ENCODE data around the gene ZNRF3.
"Not testable (repeated sequence)": the region's sequence is repeated elsewhere in the genome, so short reads cannot be mapped to it uniquely, and the experiment has no call there.

The ZNRF3 gene

DNA sequence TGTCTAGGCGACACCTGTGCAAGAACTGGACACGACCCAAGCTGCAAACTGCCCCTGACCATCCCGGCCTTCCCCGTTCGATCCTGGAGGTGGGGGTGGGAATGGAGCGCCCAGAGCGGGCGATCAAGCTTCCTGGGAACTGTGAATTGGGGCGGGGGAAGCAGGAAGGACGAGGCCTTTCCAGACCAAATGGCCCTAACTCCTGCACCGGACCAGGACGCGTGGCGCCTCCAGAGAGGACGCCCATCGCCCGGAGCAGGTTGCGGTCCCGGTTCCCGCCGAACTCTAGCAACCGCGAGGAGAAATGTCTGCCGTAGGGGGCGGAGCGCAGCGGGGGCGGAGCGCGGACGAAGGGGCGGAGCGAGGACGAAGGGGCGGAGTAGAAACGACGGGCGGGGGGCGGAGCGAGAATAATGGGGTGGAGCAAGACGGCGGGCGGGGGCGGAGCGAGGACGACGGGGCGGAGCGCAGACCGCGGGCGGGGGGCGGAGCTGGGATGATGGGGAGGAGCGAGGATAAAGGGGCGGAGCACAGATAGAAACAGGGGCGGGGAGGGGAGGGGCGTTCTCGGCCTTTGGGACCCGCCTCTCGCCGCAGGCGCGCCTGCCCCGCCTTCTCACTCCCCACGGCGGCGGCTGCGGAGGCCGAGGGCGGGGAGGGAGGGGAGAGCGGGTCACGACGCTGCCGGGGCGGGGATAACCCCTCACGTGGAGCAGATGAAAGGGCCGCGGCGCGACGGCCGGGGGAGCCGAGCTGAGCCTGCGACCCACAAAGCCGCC lies at the start of gene ZNRF3:
Gene ZNRF3 (plus strand): TSS at position 695 of the 779 bp plus-strand sequence. CDS start 195 bp downstream, outside the sequence.
- peak; percentile 83 for DNase-seq (ENCODE audit: low read depth)

DNA sequence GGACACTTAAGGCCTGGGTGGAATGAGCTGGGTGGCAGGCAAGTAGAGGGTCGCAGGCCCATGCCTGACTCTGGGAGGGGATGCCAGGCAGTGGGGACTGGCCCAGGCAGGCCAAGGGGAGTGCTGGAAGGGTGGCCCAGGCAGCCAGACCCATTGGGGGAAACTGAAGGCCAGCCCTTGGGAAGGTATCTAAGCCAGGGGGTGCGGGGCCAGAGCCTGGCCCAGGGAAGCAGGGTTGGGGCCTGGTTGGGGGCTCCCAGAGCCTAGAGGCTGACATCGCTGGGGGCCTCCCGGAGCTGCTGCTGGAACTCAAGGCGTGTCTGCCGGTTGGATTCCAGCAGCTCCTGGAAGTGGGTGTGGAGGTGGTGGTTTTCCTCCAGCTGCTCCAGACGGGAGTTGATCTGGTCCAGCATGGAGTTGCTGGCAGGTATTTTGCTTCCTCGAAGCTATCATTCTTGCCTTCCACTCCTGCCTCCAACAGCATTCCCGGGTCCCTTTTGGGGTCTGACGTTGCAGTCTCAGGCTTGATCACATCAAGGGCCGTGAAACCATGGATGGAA lies 47.7 kb upstream of the ZNRF3 start:
- DNase-seq (ENCODE audit: low read depth), result no peak

DNA sequence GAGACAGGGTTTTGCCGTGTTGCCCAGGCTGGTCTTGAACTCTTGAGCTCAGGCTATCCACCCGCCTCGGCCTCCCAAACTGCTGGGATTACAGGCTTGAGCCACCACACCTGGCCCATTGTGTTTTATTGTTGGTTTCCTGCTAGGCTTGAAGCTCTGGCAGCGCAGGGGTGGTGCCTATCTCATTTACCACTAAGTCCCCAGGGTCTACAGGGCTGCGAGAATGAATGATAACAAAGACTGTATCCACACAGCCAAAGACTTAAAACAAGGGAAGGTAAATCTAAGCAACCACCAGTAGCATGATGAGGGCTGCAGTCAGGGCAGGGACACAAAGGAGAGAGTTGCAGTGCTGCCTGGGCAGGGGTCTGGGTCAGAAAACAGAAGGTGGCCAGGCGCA lies 45.7 kb upstream of the ZNRF3 start:
- no peak for DNase-seq (ENCODE audit: low read depth)

DNA sequence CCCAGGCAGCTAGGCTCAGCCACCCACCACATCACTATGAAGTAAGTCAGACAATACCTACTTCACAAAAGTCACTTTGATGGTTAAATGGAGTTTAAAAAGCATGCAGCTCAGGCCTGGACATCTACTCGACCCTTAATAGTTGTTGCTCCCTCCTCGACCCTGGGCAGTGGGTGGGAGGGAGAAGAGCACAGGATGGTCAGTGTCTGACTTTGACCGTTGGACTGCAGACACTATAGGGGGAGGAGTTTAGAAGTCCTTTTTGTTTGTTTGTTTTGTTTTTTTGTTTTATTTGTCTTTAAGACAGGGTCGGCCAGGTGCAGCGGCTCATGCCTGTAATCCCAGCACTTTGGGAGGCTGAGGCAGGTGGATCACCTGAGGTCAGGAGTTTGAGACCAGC lies 44.4 kb upstream of the ZNRF3 start:
- no peak for DNase-seq (ENCODE audit: low read depth)

DNA sequence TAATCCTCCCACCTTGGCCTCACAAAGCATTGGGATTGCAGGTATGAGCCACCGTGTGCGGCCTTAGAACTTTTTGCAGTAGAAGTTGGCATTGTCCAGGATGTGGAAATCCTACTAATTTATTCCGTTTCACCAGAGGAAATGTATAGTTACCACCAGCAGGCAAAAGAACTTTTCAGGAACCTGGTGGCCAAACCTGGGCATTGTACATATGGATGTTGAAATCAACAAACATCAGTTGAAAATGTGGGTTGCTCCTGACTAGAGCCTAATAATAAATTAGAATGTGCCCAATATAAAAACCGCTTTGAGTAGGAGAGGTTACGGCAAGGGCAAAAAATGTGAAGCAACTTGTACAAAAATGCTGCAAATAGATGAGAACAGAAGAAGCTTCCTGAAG lies 42.3 kb upstream of the ZNRF3 start:
- DNase-seq (ENCODE audit: low read depth), result no peak

DNA sequence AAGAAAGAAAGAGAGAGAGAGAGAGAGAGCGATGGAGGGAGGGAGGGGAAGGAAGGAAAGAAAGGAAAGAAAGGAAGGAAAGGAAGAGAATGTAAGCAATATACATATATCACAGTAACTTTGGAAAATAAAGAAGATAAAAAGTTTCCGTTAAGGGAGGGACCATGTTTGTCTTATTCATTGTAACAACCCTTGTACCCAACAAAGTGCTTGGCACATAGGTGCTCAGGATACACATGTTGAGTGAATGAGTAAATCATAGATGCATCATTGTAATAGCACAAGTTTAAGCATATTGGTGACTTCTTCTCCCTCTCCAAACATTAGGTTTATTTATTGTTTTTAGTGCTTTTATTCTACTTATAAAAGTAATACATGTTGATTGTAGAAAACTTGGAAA lies 39.7 kb upstream of the ZNRF3 start:
- no peak for DNase-seq (ENCODE audit: low read depth)

DNA sequence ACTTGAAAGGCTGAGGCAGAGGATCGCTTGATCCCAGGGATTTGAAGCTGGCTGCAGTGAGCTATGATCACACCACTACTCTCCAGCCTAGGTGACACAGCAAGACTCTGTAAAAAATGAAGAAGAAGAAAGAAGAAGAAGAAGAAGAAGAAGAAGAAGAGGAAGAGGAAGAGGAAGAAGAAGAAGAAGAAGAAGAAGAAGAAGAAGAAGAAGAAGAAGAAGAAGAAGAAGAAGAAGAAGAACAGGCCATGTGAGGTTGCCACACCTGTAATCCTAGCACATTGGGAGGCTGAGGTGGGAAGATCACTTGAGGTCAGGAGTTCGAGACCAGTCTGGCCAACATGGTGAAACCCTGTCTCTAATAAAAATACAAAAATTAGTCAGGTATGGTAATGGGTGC lies 39.1 kb upstream of the ZNRF3 start:
- not testable (repeated sequence) for DNase-seq (ENCODE audit: low read depth)

DNA sequence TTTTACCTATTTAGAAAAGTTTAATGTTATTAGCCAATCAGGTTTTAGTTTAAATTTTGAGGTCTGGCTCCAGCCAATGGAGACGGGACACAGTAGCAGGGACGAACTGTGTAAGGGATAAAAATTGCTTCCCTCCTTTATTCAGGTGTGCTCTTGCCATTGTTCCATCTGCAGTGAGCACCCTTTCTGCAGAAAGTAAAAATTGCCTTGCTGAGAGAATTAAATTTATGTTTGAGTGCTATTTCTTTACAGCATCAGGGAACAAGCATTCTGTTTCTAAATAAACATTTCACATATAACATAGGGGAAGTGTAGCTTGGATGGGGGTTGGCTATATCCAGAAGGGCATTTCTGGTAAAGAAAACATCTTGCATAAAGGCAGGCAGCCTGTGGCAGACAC lies 36.4 kb upstream of the ZNRF3 start:
- DNase-seq (ENCODE audit: low read depth), result no peak

DNA sequence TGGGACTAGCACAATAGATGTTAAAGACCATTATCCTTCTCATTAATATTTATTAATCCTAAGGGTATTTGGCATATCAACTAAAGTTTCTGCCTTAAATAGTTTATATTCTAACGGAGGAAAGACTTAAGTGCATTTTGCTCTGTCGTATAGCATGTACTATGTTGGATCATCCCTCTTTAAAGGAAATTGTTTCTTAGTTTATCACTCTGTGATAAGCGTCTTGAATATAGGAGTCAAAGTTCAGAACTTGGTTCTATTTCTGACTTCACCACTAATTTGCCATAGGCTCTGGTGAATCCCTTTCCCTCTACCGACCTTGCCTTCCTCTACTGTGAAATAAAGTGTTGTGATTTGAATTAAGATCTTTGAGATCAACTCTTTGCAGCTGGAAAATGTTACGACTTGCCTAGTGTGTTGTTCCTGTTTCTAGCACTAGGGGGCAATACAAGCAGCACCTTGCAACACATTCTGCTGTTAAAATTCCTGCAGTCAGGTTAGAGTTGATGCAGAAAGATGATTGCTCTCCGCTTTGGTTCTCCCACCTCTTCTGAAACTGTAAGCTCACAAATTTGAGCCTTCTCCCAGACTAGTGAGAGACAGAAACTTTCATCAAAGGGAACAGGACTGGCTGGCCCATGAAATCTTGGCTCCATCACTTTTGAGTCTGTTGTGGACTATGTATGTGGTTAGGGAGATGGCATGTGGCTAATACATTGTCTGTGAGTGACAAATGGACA lies 27.8 kb upstream of the ZNRF3 start:
- peak; percentile 11 for DNase-seq (ENCODE audit: low read depth)

DNA sequence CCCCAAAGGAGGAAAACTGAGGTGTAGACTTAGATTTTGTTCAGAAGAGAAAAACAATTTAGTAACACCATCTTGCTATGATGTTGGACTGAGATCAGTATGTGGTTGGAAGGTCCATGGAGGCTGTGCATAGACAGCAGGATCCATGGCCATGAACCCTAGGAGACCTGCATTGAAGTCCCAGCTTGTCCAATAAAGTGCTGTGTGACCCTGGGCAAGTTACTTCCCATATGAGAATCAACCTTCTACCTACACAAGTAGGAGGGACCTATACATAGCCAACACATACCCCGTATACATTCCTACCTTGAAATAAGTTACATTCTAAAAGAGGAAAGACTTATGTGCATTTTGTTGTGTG lies 27.3 kb upstream of the ZNRF3 start:
- DNase-seq (ENCODE audit: low read depth), result no peak

DNA sequence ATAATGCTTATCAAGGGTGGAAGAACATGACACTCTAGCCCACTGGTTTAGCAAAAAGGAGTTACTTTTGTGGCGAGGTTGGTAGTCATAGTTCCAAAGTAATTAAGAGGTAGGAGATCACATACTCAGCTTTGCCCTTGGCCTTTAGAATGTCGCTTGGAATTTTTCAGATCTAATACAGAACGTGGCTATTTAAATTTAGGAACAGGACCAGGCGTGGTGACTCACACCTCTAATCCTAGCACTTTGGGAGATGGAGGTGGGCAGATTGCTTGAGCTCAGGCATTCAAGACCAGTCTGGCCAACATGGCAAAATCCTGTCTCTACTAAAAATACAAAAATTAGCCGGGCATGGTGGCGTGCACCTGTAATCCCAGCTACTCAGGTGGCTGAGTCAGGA lies 26.1 kb upstream of the ZNRF3 start:
- DNase-seq (ENCODE audit: low read depth), result no peak

DNA sequence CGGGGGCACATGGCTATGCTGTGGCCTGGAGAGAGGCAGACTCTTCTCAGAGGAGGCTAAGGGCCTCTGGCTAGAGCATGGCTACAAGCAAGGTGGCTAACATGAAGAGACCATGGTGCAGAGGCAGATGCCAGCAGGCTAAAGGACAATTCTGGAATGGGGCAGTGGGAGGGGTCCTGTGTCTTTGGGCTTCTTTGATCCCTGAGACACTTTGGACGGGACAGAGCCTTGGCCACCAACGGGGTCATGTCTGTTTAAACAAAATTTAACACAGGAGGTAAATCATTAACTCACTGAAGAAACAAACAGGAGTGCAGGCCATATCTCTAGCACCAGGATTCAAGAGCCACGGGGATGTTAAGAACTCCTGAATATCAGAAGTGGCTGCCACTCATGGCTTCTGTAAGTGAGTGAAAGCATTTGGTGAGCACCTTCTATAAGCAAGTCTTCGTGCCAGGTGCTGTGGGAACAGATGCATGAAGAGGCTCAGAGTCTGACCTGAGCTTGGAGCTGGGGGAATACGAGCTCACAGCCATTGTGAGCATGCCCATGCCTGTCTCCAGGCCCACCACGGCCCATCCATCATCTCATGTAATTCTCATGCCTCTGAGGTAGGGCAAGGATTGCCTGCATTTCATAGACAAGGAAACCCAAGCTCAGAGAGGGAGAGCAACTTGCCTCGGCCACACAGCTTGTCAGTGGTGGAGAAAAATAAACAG lies 18.3 kb upstream of the ZNRF3 start:
- DNase-seq (ENCODE audit: low read depth), result no peak

DNA sequence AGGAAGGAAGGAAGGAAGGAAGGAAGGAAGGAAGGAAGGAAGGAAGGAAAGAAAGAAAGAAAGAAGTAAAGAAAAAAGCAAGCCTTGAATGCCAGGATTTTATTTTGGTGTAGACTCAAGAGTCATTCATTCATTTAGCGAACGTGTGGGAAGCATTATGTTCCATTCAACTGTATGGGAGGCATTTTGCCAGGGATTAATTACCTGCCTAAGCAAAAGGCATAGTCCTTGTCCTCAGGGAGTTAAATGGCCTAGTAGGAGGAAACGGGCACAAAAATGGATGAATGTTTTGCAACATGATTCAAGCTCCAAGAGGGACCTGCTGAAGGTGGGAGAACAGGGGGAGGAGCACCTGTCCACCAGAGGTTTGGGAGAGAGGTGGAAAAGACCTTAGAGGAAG lies 16.2 kb upstream of the ZNRF3 start:
- no peak for DNase-seq (ENCODE audit: low read depth)

DNA sequence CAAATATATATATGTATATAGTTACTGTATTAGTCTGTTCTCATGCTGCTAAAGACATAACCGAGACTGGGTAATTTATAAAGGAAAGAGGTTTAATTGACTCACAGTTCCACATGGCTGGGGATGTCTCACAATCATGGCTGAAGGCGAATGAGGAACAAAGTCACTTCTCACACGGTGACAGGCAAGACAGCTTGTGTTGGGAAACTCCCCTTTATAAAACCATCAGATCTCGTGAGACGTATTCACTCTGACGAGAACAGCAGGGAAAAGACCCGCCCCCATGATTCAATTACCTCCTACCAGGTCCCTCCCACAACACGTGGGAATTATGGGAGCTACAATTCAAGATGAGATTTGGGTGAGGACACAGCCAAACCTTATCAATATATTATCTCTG lies 15.0 kb upstream of the ZNRF3 start:
- not testable (repeated sequence) for DNase-seq (ENCODE audit: low read depth)

DNA sequence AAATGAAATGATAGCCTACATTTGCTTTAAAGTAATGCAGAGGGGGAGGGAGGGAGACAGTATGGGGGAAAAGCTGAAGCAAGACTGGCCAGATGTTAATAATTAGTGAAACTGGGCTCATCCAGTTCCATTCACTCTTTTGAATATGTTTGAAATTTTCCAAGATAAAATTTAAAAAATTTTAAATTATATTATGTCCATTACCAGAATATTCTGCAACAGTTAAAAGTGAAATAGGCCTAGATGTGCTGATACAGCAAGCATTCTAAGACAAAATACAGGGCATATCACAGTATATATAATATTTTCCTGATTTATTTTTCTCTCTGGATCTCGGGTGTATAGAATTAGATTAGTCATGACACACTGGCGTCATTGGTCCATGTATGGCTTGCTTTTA lies 13.6 kb upstream of the ZNRF3 start:
- DNase-seq (ENCODE audit: low read depth), result no peak

DNA sequence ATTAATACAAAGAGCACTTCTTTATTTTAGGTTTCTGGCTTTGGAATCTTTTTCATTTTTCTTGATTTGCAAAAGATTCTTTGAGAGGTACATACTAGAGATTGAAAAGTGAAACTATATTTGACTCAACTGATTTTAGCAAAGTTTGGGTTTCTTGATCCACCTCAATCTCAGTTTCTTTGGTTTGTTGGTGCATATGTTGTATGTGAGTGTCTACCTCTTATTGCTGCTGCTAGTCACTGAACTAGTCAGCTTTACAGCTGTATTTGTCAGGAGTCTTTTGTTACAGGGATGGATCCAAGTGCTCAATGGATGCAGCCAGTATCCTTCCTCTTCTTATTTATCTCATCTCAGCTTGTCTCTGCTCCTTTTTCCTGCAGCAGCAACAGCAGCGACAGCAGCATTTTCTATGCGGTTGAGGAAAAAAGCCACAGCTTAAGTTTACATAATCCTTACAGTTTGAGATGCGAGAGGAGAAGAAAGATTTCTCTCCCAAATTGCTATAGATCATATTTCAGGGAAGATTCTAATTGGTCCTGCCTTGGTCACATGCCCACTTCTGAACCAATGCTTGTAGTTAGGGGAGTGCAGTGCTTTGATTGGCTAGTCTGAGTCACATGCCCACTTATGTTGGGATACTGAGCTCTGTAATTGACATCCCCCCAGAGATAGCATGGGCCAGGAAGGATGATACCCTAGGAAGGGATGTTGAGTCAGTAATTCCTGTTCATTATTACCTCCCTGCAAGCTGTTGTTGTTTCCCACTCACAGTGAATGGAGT lies 10.0 kb upstream of the ZNRF3 start:
- DNase-seq (ENCODE audit: low read depth), result no peak

DNA sequence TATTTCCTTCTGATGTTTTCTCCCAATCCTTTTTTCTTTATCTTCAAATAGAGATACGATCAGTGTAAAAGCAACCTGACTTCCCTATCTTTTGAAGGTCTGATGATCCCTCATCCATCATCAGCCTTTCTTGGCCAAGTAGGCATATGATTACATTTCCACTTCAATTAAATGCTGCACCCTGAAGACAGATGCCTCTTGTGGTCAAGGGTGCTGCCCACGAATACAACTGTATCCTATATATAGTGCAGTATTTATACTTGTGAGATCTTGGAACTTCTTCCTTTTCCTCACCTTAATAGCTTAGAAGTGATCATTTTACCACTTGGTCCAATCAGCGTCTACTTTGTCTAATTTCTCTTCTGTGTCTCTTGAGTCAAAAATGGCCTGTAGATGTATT lies 9.3 kb upstream of the ZNRF3 start:
- DNase-seq (ENCODE audit: low read depth), result no peak

DNA sequence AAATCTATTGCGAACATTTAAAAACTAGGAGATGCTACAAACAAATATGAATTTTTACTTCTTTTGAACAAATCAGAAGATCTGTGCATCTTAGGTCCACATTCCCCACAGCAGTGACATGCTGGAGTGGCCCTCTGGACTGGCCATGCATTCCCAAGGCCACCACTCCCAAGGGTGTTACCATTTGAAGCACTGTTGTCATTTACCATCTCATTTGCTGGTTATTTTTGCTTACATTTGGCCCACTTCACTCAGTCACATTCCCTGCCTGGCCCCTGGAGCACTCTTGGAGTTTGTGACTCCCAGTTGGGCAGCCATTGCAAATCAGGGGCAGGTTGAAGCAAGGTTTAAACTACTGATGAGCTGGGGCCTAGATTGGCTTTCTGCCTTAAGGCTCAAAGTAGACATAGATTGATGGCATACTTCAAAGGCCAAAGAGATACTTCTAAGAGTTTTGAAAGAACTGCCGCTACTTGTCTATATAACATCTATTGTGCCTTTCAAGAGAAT lies 8.5 kb upstream of the ZNRF3 start:
- no peak for DNase-seq (ENCODE audit: low read depth)

DNA sequence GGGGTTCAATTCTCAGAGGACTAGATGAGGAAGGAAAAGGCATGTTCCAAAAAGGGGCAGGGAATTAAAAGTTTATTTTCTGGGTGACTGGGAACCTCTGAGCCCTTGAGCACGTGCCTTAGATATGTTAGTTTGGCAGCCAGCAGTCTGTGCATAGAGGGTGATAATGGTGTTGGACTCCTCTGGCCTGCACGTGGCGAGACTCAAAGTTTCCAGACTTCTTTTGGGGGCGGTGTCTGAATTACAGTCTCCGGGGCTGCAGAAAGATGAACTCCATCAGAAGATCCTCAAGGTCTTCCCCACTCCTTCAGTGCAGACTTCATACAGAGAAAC lies 861 bp upstream of the ZNRF3 start:
- no peak for DNase-seq (ENCODE audit: low read depth)

DNA sequence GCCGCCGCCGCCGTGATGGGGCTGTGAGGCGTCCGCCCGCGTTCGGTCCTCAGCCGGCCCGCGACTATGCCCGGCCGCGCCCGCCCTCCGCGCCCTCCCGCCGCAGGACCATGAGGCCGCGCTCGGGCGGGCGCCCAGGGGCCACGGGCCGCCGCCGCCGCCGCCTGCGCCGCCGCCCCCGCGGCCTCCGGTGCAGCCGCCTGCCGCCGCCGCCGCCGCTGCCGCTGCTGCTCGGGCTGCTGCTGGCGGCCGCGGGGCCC lies 215 bp downstream of the ZNRF3 start:
- no peak for DNase-seq (ENCODE audit: low read depth)

DNA sequence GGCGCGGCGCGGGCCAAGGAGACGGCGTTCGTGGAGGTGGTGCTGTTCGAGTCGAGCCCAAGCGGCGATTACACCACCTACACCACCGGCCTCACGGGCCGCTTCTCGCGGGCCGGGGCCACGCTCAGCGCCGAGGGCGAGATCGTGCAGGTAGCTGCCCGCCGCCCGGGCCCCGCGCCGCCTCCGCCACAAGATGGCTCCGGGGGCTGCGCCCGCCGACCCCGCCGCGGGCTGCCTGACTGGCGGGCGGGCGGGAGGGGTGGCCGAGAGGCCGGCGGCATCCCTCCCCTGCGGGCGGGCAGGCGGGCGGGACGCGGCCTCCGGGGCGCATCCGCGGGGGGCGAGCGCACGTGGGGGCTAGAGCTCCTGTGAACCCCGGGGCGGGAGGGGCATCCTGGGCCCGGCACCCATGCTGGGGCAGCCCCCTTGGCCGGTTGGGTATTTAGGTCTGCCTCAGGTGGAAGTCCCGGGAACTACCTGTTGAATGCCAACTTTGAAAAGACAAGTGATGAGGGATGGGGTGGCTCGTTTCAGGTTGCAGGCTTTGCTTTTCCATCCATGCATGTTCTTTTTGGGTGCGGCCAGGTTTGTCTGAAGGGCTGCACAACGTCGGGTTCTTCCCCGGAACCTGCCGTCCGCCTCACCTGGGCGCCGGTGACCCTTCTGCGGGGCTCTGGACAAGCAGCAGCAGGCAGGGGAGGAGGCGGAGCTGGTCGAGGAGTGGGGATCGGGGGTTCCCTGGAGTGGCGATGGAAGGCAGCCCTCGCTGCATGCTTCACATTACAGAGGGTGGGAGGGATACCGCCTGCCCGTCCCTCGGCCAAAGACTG lies 760 bp downstream of the ZNRF3 start:
- peak; percentile 13 for DNase-seq (ENCODE audit: low read depth)
